ENCODE measurements around the gene APOBEC4.

DNA sequence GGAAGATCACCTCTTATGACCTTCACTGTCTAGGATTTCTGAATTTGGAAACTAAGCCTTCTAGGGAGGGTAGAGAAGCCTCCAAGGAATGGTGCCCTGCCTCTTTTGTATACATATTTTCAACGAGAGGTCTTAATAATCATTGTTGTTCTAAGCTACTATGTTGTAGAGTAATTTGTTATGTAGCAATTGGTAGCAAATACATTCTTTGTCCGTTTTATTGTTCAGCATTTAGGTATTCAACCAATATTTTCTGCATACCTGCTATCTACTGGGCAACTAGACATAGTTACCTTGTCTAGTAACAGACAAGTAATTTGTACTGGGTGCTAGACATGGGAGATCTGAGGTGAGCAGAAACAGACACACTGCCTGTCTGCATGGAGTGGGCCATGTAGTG, 42.1 kb downstream of the APOBEC4 start:
- no peak for TF ChIP-seq EP300 (IDR thresholded peaks at IDR 0.05)
- TF ChIP-seq, protein P1, sequence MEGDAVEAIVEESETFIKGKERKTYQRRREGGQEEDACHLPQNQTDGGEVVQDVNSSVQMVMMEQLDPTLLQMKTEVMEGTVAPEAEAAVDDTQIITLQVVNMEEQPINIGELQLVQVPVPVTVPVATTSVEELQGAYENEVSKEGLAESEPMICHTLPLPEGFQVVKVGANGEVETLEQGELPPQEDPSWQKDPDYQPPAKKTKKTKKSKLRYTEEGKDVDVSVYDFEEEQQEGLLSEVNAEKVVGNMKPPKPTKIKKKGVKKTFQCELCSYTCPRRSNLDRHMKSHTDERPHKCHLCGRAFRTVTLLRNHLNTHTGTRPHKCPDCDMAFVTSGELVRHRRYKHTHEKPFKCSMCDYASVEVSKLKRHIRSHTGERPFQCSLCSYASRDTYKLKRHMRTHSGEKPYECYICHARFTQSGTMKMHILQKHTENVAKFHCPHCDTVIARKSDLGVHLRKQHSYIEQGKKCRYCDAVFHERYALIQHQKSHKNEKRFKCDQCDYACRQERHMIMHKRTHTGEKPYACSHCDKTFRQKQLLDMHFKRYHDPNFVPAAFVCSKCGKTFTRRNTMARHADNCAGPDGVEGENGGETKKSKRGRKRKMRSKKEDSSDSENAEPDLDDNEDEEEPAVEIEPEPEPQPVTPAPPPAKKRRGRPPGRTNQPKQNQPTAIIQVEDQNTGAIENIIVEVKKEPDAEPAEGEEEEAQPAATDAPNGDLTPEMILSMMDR (IDR thresholded peaks at IDR 0.05), result no peak
